GM23338 (cell line): ENCODE measurements around the gene PRKD1.

Source experiments
- CREB1 ChIP-seq: fragments of 250-450 bp; sonication (Bioruptor Pico); IDR thresholded peaks from 2 replicates; pipeline ENCODE4 v1.5.0; 2020; ENCODE audit warnings: low read depth, mild to moderate bottlenecking, moderate library complexity
- EZH2 ChIP-seq: fragments of 200-600 bp; sonication (generic); IDR thresholded peaks from one replicate; pipeline ENCODE4 v1.8.0; 2017; ENCODE audit warnings: antibody characterized with exemption, mild to moderate bottlenecking, low read depth; ENCODE audit not compliant: unreplicated experiment
- EZH2phosphoT487 ChIP-seq: fragments of 200-600 bp; sonication (generic); IDR thresholded peaks from one replicate; pipeline ENCODE4 v1.8.1; 2018; ENCODE audit warnings: antibody characterized with exemption; ENCODE audit not compliant: unreplicated experiment
- JUNB ChIP-seq: IDR thresholded peaks from one replicate; pipeline ENCODE4 v1.6.1; 2016; ENCODE audit warnings: antibody characterized with exemption; ENCODE audit not compliant: unreplicated experiment
- POLR2AphosphoS5 ChIP-seq: IDR thresholded peaks from 2 replicates; pipeline ENCODE4 v1.6.1; 2016; ENCODE audit warnings: antibody characterized with exemption, low read depth
- ZNF114 ChIP-seq: fragments of 250-450 bp; sonication (Bioruptor Pico); IDR thresholded peaks from 2 replicates; pipeline ENCODE4 v1.5.0; 2020; ENCODE audit warnings: mild to moderate bottlenecking, moderate library complexity
- ZNF331 ChIP-seq: fragments of 250-450 bp; sonication (Bioruptor Pico); IDR thresholded peaks from 2 replicates; pipeline ENCODE4 v1.5.0; 2020; ENCODE audit warnings: low read depth, mild to moderate bottlenecking, moderate library complexity
- TF ChIP-seq, protein P1 (sequence below), 2 experiments: fragments of 200-600 bp in 1 of 2; sonication (generic) in 1 of 2; conservative IDR thresholded peaks; 2 replicates each; pipeline versions ENCODE4 v1.5.1 to v1.6.1; 2016 to 2017; ENCODE audit warnings: antibody characterized with exemption in 2 of 2, low read depth in 2 of 2, mild to moderate bottlenecking in 2 of 2, moderate library complexity in 1 of 2
- TF ChIP-seq, protein P2 (sequence below): IDR thresholded peaks from one replicate; pipeline ENCODE4 v1.6.1; 2018; ENCODE audit warnings: antibody characterized with exemption; ENCODE audit not compliant: unreplicated experiment
- TF ChIP-seq, protein P3 (sequence below): IDR thresholded peaks from 2 replicates; pipeline ENCODE4 v1.6.1; 2016; ENCODE audit warnings: antibody characterized with exemption

DNA sequence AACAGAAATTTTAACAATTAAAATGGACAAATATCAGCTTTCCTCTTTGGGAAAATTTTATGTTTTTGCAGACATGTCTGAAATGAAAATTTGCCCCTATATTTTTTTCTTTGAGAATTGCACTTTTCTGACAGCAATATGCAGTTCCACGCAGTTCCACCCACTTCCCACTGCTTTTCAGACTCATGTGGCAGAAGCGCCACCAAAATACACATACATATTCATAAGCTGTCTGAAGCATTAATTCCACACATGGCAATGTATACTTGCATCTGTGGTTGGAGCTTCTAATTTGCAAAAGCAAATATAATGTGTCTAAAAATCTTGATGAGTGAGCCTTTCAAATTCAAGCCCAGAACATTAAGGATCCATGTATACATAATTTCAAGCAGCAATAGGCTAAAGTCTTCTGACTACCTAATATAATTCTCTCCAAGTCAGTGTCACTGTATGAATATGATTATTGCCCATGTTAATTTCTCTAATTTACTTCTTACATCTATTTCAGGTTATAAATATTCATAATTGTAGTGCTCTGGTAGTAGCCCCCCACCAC lies 129.5 kb downstream of the PRKD1 start:
- TF ChIP-seq POLR2AphosphoS5 (no peak), EZH2phosphoT487 (no peak), EZH2 (no peak), JUNB (no peak), CREB1 (no peak), ZNF114 (CRISPR knock-in tag) (no peak), ZNF331 (no peak)
- TF ChIP-seq, protein P1, sequence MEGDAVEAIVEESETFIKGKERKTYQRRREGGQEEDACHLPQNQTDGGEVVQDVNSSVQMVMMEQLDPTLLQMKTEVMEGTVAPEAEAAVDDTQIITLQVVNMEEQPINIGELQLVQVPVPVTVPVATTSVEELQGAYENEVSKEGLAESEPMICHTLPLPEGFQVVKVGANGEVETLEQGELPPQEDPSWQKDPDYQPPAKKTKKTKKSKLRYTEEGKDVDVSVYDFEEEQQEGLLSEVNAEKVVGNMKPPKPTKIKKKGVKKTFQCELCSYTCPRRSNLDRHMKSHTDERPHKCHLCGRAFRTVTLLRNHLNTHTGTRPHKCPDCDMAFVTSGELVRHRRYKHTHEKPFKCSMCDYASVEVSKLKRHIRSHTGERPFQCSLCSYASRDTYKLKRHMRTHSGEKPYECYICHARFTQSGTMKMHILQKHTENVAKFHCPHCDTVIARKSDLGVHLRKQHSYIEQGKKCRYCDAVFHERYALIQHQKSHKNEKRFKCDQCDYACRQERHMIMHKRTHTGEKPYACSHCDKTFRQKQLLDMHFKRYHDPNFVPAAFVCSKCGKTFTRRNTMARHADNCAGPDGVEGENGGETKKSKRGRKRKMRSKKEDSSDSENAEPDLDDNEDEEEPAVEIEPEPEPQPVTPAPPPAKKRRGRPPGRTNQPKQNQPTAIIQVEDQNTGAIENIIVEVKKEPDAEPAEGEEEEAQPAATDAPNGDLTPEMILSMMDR (conservative IDR thresholded peaks at IDR 0.05; ENCODE audit: low read depth in 2 of 2) = no peak
- TF ChIP-seq, protein P2, sequence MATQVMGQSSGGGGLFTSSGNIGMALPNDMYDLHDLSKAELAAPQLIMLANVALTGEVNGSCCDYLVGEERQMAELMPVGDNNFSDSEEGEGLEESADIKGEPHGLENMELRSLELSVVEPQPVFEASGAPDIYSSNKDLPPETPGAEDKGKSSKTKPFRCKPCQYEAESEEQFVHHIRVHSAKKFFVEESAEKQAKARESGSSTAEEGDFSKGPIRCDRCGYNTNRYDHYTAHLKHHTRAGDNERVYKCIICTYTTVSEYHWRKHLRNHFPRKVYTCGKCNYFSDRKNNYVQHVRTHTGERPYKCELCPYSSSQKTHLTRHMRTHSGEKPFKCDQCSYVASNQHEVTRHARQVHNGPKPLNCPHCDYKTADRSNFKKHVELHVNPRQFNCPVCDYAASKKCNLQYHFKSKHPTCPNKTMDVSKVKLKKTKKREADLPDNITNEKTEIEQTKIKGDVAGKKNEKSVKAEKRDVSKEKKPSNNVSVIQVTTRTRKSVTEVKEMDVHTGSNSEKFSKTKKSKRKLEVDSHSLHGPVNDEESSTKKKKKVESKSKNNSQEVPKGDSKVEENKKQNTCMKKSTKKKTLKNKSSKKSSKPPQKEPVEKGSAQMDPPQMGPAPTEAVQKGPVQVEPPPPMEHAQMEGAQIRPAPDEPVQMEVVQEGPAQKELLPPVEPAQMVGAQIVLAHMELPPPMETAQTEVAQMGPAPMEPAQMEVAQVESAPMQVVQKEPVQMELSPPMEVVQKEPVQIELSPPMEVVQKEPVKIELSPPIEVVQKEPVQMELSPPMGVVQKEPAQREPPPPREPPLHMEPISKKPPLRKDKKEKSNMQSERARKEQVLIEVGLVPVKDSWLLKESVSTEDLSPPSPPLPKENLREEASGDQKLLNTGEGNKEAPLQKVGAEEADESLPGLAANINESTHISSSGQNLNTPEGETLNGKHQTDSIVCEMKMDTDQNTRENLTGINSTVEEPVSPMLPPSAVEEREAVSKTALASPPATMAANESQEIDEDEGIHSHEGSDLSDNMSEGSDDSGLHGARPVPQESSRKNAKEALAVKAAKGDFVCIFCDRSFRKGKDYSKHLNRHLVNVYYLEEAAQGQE = no peak
- TF ChIP-seq, protein P3, sequence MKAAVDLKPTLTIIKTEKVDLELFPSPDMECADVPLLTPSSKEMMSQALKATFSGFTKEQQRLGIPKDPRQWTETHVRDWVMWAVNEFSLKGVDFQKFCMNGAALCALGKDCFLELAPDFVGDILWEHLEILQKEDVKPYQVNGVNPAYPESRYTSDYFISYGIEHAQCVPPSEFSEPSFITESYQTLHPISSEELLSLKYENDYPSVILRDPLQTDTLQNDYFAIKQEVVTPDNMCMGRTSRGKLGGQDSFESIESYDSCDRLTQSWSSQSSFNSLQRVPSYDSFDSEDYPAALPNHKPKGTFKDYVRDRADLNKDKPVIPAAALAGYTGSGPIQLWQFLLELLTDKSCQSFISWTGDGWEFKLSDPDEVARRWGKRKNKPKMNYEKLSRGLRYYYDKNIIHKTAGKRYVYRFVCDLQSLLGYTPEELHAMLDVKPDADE = no peak
